Measurements from ENCODE around the gene OR2T34.
"Not testable (repeated sequence)": the region's sequence is repeated elsewhere in the genome, so short reads cannot be mapped to it uniquely, and the experiment has no call there.

OR2T34 gene, protein sequence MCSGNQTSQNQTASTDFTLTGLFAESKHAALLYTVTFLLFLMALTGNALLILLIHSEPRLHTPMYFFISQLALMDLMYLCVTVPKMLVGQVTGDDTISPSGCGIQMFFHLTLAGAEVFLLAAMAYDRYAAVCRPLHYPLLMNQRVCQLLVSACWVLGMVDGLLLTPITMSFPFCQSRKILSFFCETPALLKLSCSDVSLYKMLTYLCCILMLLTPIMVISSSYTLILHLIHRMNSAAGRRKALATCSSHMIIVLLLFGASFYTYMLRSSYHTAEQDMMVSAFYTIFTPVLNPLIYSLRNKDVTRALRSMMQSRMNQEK

DNA sequence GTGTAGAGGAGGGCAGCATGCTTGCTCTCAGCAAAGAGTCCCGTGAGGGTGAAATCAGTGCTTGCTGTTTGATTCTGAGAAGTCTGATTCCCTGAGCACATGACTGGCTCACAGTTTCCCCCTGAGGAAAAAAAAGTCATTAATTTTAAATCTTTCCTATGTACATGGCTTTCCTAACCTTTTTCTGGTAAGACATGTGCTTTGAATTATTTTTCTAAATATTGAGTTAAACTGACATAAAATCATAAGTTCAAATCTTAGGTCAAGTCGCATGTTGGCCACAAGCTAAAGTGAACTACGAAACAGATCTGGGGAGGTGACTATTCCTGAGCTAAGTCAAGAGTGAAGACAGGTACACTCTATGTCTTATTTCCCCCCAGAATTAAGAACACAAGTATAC is at the start of gene OR2T34:
Gene OR2T34, minus strand, starts transcription at position 101 of the 400 bp plus-strand sequence. Its CDS starts 0 bp downstream, at position 101.
- not testable (repeated sequence) for DNase-seq (ENCODE audit: low read depth); H3K4me3 ChIP-seq (ENCODE audit: control insufficient read depth, low read depth, low read length)

DNA sequence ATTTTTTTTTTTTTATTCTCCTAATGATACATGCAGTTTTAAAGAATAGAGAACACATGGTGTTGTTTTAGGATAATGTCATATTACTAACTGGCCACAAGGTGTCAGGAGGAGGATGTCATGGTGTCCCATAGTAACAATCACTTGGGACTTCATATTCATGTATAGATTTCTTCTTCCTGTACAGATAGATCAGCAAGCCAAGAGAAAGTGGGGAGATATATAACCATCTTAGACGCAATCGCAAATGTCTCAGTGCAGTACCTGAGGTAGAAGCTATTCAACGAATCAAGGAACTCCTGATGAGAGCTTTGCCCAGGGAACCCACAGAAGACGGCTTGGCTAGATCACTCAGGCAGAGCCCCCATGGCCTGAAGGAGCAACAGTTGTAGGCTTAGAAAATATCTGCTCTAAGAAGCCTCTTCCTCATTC is 48.0 kb upstream of the OR2T34 start:
- peak; percentile 1 for DNase-seq (ENCODE audit: low read depth)
- no peak overlapping the region for H3K4me3 ChIP-seq (ENCODE audit: control insufficient read depth, low read depth, low read length)
- TF ChIP-seq CTCF (IDR thresholded peaks at IDR 0.05; ENCODE audit: control insufficient read depth, insufficient read depth, low read depth, low read length, missing control alignments), result peak; percentile 33

GRCh38 chr1:248621770-248622169 is 47.2 kb upstream of the OR2T34 start:
- no peak for DNase-seq (ENCODE audit: low read depth)
- no peak for TF ChIP-seq CTCF (IDR thresholded peaks at IDR 0.05; ENCODE audit: control insufficient read depth, insufficient read depth, low read depth, low read length, missing control alignments)
- H3K4me3 ChIP-seq (ENCODE audit: control insufficient read depth, low read depth, low read length), result no peak overlapping the region

DNA sequence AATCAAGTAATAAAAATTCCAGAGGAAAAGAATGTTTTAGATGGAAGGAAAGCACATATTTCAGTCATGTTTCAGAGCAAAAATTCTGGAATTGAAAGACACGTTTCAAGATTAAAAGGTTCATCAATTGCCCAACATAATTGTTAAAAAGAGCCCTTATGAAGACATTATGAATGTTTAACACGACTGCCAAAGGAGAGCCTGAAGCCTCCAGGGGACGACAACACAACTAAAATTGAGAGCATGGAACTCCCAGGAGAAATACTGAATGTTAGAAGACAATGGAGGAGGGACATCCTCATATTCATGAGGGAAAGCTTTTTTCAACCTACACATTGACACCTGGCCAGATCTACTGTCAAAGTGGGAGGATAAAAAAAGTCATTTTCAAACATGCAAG is 44.3 kb upstream of the OR2T34 start:
- peak; percentile 62 for TF ChIP-seq CTCF (IDR thresholded peaks at IDR 0.05; ENCODE audit: control insufficient read depth, insufficient read depth, low read depth, low read length, missing control alignments)
- H3K4me3 ChIP-seq (ENCODE audit: control insufficient read depth, low read depth, low read length), result no peak overlapping the region
- DNase-seq (ENCODE audit: low read depth), result peak; percentile 4

DNA sequence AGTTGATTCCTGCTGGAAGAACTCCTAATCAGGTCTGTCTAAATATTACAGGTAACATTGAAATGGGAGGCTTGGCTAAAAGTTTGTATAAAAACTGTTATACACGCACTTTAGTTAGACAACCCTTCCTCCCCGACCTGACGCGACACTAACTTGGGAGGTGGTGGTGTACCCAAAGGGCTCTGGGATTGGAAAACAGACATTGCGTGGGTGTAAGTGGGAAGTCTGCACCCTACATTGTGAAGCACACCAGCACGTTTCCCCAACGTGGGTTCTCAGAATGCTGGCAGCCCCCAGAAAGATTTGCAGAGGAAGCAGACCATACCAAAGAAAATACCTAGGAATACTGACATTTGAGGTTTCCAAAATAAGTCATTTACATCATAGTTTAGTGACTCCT is 43.6 kb upstream of the OR2T34 start:
- H3K4me3 ChIP-seq (ENCODE audit: control insufficient read depth, low read depth, low read length), result no peak overlapping the region
- no peak for DNase-seq (ENCODE audit: low read depth)
- no peak for TF ChIP-seq CTCF (IDR thresholded peaks at IDR 0.05; ENCODE audit: control insufficient read depth, insufficient read depth, low read depth, low read length, missing control alignments)

DNA sequence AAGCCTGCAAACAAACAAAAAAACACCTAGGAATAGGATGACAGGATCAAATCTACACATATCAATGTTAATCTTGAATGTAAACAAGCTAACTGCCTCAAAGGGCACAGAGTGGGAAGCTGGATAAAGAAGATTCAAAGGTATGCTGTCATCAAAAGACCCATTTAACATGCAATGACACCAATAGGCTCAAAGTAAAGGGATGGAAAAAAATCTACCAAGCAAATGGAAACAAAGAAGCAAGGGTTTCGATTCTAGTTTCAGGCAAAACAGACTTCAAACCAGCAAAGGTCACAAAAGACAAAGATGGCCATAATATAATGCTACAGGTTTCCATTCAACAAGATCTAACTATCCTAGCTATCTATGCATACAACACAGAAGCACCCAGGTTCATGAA is 39.2 kb upstream of the OR2T34 start:
- no peak for TF ChIP-seq CTCF (IDR thresholded peaks at IDR 0.05; ENCODE audit: control insufficient read depth, insufficient read depth, low read depth, low read length, missing control alignments)
- no peak overlapping the region for H3K4me3 ChIP-seq (ENCODE audit: control insufficient read depth, low read depth, low read length)
- DNase-seq (ENCODE audit: low read depth), result no peak

DNA sequence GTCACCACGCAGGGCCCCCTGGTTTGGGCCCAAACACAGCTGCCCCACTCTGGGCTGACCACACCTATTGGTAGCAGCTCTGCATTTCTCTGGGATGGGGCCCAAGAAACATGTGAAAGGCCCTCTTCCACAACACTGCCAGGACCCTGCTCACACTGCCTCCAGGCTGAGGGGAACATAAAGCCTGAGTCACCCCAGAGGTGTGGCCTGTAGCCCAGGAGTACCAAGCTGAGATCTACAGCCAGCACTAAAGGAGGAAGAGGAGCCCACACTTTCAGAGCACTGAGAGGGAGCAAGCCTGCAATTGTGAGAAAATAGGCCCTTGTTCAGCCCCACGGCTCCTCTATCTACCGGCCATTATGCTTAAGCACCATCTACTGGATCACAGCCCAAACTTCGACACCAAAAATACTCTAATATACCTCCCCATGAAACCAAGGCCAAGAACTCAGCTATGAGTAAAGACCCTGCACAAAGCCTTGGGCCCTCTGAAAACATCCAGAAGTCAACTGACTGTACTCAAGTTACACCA is 37.4 kb upstream of the OR2T34 start:
- TF ChIP-seq CTCF (IDR thresholded peaks at IDR 0.05; ENCODE audit: control insufficient read depth, insufficient read depth, low read depth, low read length, missing control alignments), result no peak
- H3K4me3 ChIP-seq (ENCODE audit: control insufficient read depth, low read depth, low read length), result no peak overlapping the region
- no peak for DNase-seq (ENCODE audit: low read depth)
